Stimulated activated CD4-positive, alpha-beta T cell treated with anti-CD3 and anti-CD28 coated beads, Interleukin-15, amount 100 ng/mL, for 48 hours (primary cell): ENCODE results near the gene ZCCHC7.
A peak's percentile ranks its signal among the peaks of the same experiment; 100 is the strongest.
"Not testable (repeated sequence)": the region's sequence is repeated elsewhere in the genome, so short reads cannot be mapped to it uniquely, and the experiment has no call there.

Source experiments
- DNase-seq, 2 donors: peaks; one replicate each; pipeline ENCODE4 v3.0.0-alpha.2; 2020; ENCODE audit warnings: low read depth in 2 of 2

ZCCHC7 gene

DNA sequence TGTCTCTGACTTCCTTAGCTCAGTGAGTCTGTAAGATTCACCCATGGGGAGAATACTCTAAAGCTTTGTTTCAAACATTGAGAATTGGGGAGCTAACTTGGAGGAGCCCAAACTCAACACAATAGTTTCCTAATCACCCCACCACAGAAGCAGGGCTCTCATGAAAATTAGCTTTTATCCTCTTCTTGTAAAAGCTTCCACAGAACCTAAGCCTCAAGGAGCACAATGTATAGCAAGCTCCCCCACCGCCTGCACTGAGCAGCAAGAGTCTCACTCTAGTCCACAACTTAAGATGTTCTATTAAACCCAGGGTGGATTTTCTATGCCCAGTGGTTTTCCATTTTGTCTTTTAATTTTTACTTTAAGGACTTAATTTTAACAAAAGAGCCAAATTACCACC is 253.2 kb downstream of the ZCCHC7 start:
- DNase-seq = no peak

DNA sequence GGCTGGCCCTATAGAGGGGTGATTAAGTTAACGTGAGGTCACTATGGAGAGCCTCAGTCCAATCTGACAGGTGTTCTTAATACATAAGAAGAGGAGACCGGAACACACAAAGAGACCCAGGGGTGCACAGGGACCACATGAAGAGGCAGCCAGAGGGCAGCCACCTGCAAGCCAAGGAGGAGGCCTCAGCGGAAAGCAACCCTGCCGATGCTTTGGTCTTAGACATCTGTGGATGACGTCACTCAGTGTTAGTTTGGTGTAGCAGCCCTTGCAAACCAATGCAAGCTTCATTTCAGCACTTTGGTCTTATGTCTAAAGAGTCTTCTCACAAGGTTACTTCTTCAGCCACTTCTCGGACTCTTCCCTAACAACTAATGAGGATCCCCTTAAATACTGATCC is 254.5 kb downstream of the ZCCHC7 start:
- no peak for DNase-seq

DNA sequence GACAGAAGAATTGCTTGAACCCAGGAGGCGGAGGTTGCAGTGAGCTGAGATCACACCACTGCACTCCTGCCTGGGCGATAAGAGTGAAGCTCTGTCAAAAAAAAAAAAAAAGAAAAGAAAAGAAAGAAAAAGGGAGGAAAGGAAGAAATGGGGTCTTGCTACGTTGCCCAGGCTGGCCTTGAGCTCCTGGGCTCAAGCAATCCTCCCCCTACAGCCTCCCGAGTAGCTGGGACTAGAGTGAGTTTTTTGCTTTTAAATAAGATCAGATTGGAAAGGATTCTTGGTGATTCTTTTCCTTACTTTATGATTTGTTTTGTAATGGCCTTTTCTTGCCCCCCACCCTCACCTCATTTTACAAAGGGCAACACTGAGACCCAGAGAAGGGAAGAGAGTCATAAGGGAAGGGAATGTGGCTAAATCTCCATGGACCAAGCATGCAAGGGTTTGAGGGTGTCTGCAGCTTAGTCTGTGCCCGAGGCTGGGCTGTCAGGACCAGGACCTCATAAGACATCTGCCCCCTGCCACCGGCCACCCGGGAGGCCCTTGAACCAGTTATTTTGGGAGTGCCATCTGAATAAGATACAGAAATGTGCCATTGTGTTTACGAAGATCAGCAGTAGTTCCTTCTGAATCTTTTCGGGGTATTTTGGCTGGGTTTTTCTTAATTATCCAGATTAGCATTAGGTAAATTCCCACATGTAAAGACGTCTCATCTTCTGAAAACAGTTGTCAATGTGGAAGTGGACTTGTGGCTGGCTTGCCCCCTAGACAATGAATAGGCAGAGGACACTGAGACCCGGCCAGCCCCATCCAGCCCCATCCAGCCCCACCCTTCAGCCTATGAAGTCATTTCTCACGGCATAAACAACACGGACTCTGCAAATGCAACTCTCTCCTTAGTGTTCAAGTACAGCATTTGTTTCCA is 257.6 kb downstream of the ZCCHC7 start:
- DNase-seq = no peak

DNA sequence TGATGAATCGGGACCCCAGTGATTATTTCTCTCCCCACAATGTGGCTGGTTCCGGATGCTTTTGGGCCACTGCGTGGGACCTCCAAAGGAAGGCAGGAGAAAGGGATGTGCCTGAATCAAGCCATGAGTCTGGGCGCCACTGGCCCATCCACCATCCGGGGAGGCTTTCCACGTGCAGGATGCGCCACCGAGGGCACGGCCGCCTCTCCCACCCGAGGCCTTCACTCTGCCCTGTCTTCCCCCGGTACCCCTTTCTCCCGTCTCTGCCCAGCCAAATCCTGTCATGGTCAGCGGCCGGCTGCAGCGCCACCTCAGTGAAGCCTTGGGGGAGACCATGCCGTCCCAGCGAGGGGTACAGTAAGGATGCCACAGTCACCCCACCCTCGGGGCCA is 258.2 kb downstream of the ZCCHC7 start:
- DNase-seq = no peak

DNA sequence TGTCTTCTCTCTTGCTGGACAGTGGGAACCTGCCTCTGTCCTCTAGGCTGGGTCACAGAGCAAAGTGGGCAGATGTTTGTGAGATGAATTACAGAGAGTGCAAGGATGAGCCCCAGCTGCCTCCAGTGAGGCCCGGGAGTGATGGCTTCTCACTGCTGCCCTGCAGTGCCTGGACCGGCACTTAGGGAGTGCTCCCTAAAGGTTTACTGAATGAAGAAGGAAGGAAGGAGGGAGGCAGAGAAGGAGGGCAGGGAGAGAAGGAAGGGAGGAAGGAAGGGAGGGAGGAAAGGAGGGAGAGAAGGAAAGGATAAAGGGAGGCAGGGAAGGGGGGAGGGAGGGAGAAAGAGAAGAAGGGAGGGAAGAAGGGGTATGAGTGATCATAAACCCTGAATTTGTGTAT is 259.5 kb downstream of the ZCCHC7 start:
- DNase-seq = no peak

DNA sequence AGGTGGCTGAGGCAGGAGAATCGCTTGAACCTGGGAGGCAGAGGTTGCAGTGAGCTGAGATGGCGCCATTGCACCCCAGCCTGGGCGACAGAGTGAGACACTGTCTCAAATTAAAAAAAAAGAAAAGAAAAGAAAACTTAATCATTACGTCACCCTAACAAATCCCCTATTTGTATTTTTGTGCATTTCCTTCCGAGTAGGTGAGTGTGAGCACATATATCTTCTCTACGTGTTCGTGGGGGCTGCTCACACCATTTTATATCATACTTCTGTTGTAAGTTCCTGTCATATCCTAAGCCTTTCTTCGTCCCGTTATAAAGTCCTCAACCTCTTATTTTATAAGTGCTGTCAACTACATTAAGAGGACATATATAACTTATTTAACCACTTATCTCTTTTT is 260.2 kb downstream of the ZCCHC7 start:
- DNase-seq = no peak

DNA sequence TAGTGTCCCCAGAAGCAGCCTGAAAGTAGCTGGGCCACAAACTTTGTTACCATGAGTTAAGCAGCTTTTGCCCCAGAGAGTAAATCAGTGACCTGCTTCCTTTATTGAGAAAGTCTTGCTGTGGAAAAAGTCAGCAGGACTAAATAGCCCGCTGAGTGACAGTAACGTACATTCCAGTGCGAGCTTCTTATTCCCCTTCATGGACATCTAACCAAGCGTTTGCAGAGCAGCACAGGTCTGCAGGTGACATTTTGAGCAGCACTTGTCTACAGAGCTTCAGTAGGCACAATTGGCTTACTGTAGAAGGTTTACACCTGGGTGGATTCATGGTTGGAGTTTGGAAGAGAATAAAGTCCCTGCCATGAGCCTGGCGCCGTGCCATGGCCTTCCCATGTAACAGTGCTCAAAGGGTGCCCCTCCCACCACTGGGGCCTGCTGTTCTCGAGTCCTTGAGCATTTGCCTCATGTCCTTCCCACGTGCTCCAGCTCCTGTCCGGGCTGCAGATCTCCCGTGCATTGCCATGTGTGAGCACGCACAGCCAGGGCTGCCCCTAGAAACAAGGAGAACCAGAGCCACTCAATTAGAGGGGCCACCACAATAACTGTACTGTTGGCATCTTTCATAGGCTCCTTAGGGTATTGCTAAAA is 260.8 kb downstream of the ZCCHC7 start:
- DNase-seq = no peak

DNA sequence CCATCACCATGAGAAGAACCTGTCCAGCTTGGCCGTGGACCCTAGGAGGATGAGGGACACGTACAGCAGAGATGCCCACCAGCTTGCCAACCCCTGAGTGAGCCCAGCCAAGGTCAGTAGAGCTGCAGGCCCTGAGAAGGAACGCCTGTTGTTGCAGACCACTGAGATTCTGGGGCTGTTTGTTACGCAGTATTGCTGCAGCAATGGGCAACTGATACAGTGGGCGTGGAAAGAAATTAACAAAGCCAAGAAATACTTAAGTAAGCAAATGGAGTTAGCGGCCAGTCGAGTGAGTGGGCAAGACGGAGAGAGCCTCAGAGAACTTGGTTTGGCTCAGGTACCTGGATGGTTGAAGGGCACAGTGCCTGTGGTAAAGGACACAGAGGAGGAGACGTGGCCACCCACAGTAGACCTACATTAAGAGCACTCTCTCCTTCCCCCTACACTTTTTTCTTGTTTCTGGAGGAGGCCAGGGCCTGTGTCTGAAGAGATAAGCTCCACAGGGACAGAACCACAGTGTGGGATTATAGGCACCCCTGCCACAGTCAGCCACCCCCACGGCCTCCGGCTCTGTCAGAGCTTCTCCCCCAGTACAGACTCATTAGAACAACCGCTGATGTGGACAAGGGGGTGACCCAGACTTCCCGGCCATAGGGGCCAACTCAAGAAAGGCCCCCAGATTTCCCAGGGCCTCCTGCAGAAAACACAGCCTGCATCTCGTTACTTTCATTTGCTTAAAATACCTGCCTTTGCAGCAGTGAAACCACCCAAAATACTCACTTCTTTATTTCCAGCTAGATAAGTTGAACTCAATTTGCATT is 262.0 kb downstream of the ZCCHC7 start:
- no peak for DNase-seq

DNA sequence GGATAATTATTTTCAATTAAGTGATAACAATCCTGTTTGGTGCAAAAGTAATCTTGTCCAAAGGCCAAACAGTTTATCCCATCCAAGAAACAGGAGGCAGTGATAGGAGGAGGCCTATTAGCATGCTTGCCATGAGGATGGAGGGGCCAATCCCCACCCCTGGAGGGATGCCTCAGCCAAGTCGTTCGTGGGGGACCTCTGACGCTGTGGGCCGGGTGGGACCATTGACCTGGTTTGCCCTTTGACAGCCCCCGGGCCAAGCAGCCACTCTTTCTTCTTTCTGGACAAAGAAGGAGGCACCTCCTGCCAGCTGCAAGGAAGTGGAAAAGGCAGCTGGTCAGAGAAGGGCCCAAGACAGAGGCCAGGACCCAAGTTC is 262.6 kb downstream of the ZCCHC7 start:
- no peak for DNase-seq

DNA sequence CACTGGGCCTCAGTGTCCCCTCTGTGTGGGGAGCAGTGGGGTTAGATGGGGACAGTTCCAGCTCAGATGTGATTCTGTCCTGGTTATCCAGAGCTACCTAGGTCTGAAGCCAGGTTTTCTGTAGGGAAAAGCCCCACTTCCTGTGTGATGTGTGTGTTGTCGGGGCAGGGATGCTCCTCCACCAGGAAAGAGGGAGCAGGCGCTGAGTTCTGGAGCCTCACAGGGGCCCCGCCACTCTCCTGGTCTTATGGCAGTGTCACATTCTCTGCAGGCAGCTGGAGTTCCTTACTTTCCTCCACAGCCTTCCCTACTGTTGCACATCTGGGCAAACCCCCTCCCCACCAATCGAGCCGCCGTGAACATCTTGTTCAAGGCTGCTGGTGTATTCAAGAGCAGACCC is 263.0 kb downstream of the ZCCHC7 start:
- no peak for DNase-seq

DNA sequence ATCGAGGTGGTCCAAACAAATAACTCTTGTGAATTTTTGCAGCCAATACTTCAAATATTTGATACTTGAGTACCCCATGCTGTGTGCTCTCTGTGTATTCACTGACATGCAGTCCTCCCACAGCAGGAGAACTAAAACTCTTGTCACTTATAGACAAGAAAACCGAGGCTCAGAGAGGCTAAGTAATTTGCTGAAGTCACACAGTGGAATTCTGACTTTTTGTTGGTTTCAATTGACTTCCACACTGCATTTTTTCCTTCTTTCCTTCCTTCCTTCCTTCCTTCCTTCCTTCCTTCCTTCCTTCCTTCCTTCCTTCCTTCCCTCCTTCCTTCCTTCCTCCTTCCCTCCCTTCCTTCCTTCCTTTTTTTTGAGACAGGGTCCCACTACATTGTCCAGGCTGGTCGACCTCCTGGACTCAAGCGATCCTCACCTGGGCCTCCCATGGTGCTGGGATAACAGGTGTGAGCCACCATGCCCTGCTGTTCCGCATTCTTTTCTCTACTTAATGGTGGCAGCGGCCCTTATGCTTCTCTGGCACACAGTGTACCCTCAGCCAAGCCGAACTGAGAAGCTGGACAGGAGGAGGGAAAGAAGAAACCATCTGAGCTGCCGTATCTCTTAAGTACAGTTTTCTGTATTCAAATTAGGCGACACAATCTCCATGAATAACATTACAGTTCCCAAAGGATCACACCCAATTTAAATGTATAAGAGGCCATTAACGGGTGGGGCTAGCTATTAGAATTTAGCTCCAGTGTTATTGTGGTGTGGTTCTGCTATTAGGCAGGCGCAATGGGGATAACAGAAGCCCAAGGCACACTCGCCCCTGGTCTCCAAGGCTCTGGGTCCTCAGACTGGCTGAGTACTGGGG is 263.7 kb downstream of the ZCCHC7 start:
- DNase-seq = no peak

DNA sequence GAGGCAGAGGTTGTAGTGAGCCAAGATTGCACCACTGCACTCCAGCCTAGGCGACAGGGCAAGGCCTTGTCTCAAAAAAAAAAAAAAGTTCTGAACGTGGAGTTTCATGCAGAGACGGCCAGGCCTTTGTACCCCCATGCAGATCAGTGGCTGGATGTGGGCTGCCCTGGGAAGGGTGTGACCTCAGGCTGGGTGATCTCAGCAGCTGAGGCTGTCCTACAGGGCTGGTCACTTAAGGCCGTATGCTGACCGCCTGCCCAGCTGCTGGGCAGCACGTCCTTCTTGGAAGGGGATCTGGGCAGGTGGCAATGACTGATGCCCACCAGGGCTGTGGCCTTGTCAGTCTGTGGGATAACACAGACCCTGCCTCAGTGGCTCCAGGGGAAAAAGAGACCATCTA is 264.9 kb downstream of the ZCCHC7 start:
- DNase-seq = no peak

DNA sequence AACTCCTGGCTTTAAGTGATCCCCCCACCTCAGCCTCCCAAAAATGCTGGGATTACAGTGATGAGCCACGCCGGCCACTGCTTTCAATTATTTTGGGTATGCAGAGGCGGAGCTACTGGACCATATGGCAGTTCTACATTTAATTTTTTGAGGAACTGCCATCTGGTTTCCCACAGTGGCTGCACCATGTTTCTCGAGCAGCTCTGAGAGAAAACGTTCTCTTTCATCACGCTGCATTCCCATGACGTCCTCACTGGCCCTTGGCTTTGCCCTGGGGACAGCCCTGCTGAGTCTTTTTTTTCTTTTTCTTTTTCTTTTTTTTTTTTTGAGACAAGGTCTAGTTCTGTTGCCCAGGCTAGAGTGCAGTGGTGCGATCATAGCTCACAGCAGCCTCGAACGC is 266.6 kb downstream of the ZCCHC7 start:
- no peak for DNase-seq

DNA sequence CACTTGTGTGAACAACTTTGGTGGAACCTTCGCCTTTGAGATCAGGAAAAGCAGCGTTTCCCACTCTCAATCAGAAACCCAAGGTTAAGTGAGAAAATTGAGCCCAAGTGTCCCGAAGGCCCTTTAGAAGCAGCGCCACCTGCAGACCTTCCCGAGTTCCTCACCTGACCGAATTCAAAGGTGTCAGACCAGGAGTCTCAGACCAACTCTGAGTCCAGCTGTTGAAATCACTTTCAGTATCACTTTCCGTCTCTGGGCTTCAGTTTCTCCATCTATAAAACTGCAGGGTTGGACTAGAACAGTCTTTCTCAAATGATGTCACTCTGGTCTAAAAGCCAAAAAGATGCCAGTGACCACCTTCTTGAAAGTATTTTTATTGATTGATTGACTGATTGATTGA is 270.4 kb downstream of the ZCCHC7 start:
- DNase-seq = peak in 1 of 2 donors; percentile 31

DNA sequence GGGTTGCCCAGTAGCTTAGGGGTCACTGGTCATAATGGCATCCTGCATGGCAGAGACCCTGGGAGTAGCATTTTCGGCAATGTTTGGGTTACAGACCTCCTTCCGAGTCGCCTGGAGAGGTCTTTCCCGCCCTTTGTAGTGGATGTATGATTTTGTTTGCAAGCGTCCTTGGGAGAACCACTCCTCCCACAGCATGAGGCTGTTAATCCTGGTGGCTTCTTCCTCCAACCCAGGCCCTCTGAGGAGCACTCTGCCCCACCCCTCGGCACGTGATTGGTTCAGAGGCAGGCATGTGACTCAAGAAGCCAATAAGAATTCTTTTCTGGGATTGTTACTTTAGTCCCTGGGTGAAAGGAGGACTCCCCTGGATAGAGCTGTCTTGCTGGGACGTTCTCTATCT is 271.9 kb downstream of the ZCCHC7 start:
- no peak for DNase-seq

DNA sequence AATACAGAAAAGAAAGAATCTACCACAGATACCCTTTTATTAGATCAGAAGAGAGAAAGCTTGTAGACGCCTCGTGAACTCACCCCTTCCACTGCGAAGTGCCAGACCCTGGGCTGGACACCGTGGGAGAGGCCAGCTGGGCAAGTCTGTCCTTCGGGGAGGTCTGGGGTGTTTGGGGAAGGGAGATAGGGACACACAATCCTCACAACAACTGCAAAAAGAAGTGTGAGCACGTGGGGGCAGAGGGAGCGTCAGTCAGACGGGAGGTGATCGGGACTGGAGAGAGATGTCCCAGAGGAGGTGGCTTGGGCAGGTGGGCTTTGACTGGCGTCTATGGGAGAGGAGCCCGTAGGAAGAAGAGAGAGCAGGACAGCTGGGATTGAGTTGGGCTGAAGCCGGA is 274.9 kb downstream of the ZCCHC7 start:
- DNase-seq = no peak

DNA sequence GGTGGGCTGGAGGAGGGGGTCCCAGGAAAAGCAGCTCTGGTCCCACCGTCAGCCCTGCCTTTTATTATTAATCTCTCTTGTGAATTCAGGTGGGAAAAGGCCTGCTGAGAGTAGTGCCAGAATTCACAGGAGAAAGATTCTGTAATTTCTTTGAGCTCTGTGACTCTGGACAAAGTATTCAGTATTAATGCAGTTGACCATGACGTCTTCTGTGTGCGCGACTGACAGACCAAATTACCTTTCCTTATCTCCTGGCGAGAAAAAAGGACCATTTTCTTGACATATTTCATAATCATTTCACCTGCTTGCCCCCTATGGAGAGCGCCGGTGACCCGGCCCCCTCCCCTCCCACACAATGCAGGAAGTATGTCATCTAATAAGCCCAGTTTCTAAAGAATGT is 275.3 kb downstream of the ZCCHC7 start:
- no peak for DNase-seq

DNA sequence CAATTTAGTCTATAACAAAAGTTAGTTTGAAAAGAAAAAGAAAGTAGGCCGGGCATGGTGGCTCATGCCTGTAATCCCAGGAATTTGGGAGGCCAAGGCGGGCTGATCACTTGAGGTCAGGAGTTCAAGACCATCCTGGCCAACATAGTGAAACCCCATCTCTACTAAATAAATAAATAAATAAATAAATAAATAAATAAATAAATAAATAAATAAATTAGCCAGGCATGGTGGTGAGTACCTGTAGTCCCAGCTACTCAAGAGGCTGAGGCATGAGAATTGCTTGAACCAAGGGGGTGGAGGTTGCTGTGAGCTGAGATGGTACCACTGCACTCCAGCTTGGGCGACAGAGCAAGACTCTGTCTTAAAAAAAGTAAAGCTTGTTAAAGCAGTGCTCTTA is 277.6 kb downstream of the ZCCHC7 start:
- not testable (repeated sequence) for DNase-seq

DNA sequence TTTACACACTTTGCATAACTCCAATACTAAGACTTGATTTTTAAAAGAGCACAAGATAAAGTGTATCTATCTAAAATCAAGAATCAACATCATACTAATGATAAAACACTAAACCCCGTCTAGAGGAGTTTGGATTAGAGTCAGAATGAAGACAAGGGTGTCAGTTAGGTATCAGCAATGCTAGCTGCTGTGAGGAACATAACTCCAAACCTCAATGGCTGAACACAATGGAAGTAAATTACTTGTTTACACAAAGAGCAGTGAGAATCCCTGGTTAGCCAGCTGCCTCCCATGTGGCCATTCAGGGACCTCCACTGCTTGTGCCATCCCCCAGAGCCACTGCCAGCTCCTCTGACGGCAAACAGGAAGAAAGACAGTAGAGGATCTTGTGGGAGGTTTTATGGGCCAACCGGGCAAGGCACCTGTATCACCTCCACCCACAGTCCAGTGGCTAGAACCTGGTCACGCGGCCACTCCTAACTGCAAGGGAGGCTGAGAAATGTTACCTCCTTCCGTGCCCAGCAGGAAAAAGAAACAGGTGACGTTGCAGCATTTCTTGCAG is 278.2 kb downstream of the ZCCHC7 start:
- no peak for DNase-seq

DNA sequence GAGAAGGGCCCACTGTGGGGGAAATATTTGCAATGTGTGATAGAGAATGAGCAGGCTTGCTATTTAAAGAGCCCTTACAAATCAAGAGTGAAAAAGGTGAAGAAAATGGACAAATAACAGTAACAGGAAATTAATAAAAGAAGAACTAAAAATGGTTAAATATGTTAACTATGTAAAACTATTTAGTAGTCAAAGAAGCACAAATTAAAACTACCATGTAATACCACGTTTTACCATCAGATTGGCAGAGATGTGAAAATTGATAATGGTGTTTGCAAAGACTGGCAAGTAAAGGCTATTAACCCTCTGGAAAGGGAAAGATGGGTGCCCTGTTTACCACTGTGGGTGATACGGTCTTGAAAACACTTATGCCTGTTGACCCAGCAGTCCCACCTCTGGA is 279.0 kb downstream of the ZCCHC7 start:
- DNase-seq = no peak

DNA sequence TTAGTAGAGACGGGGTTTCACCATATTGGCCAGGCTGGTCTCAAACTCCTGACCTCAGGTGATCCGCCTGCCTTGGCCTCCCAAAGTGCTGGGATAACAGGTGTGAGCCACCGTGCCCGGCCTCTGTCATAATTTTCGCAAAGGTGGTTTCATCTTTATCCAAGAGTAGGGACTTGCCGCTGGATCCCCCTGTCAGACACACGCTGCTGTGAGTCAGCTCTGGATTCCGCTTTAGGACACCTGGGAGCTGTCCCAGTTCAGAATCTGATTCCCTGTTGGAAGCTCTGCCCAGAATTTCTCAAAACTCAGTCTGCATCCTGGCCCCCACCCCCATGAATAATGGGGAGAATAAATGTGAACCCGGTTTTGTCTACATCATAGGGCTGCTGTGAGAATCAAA is 284.2 kb downstream of the ZCCHC7 start:
- no peak for DNase-seq
